IMR-90 (cell line): Measurements from ENCODE around the gene SLC34A2. TPM values are rescaled to one million over a fixed set of nuclear protein-coding genes. Genes with fewer than 3 reads are reported as not detected.

Experiments
- ATAC-seq: fragments of 200-7000 bp; cut with Tn5 transposase; 2 replicates; pipeline ENCODE4 v1.9.1; 2020; ENCODE audit warnings: low read depth, mild to moderate bottlenecking, moderate library complexity
- BruUV-seq: library from RNA; stranded (reverse); fragments of 400-500 nt; replicated peaks from 2 replicates; lab custom pipeline; 2021; lab: Mats Ljungman, UMichigan
- CTCF ChIA-PET: fragments of 300-600 bp; formaldehyde crosslinking; extraction: SDS; loops from one replicate; lab custom pipeline; 2021; ENCODE audit warnings: antibody characterized with exemption; lab: Yijun Ruan, JAX
- POLR2A ChIA-PET: fragments of 300-600 bp; sonication (Branson Sonifier 250); formaldehyde crosslinking; loops from one replicate; lab custom pipeline; 2022; ENCODE audit warnings: antibody characterized with exemption; ENCODE audit not compliant: unreplicated experiment; lab: Charles Lee
- DNase-seq: peaks from one replicate; pipeline ENCODE4 v3.0.0; 2013
- H2AFZ ChIP-seq: replicated peaks from 2 replicates; pipeline ENCODE3; 2013; ENCODE audit warnings: low read length, mild to moderate bottlenecking; ENCODE audit not compliant: poor library complexity
- H2AK5ac ChIP-seq: 2 replicates; pipeline ENCODE4 v1.6.1; 2013; ENCODE audit warnings: low read depth, low read length, inconsistent platforms
- H2AK9ac ChIP-seq: replicated peaks from 2 replicates; pipeline ENCODE3; 2013; ENCODE audit warnings: mild to moderate bottlenecking, low read depth, low read length, moderate library complexity; ENCODE audit not compliant: poor library complexity
- H2BK120ac ChIP-seq: 2 replicates; pipeline ENCODE4 v1.6.1; 2013; ENCODE audit warnings: low read depth, low read length, inconsistent platforms
- H2BK15ac ChIP-seq: 3 replicates; pipeline ENCODE4 v1.6.1; 2013; ENCODE audit warnings: low read depth, low read length, inconsistent platforms
- H2BK20ac ChIP-seq: 2 replicates; pipeline ENCODE4 v1.6.1; 2013; ENCODE audit warnings: low read depth, mild to moderate bottlenecking, inconsistent platforms, low read length, moderate library complexity
- H2BK5ac ChIP-seq: 2 replicates; pipeline ENCODE4 v1.6.1; 2013; ENCODE audit warnings: mild to moderate bottlenecking, low read depth, low read length, inconsistent platforms; ENCODE audit not compliant: poor library complexity, severe bottlenecking
- H3K14ac ChIP-seq: replicated peaks from 2 replicates; pipeline ENCODE4 v1.6.1; 2013; ENCODE audit warnings: low read depth, low read length, inconsistent platforms
- H3K18ac ChIP-seq: 2 replicates; pipeline ENCODE4 v1.6.1; 2013; ENCODE audit warnings: low read depth, low read length, control low read depth
- H3K23ac ChIP-seq: 2 replicates; pipeline ENCODE4 v1.6.1; 2013; ENCODE audit warnings: low read depth, low read length, inconsistent platforms
- H3K27ac ChIP-seq: 2 replicates; pipeline ENCODE4 v1.5.1; 2013; ENCODE audit warnings: mild to moderate bottlenecking, control low read depth, low read length; ENCODE audit not compliant: insufficient read depth
- H3K27me3 ChIP-seq: 2 replicates; pipeline ENCODE4 v1.6.1; 2013; ENCODE audit warnings: low read length; ENCODE audit not compliant: control insufficient read depth, insufficient read depth
- H3K36me3 ChIP-seq: 2 replicates; pipeline ENCODE4 v1.6.1; 2013; ENCODE audit warnings: low read length, mixed read lengths; ENCODE audit not compliant: control insufficient read depth, insufficient read depth
- H3K4ac ChIP-seq: 2 replicates; pipeline ENCODE4 v1.6.1; 2013; ENCODE audit warnings: low read depth, low read length, inconsistent platforms
- H3K4me1 ChIP-seq: 2 replicates; pipeline ENCODE4 v1.6.1; 2013; ENCODE audit warnings: low read length, mixed read lengths; ENCODE audit not compliant: control insufficient read depth, insufficient read depth
- H3K4me2 ChIP-seq: 2 replicates; pipeline ENCODE4 v1.6.1; 2013; ENCODE audit warnings: low read depth, mild to moderate bottlenecking, control low read depth, low read length, moderate library complexity
- H3K4me3 ChIP-seq: 2 replicates; pipeline ENCODE4 v1.5.1; 2013; ENCODE audit warnings: low read depth, mild to moderate bottlenecking, control low read depth, low read length, moderate library complexity; ENCODE audit not compliant: insufficient read depth
- H3K56ac ChIP-seq: 2 replicates; pipeline ENCODE4 v1.6.1; 2013; ENCODE audit warnings: low read length, inconsistent platforms; ENCODE audit not compliant: insufficient read depth; ENCODE audit errors: extremely low read depth
- H3K79me1 ChIP-seq, 2 experiments: 2 replicates each; pipeline ENCODE4 v1.6.1; 2013; ENCODE audit warnings: low read length in 2 of 2, inconsistent platforms in 1 of 2, low read depth in 1 of 2
- H3K9ac ChIP-seq: 2 replicates; pipeline ENCODE4 v1.6.1; 2013; ENCODE audit warnings: low read depth, low read length, control low read depth
- H3K9me1 ChIP-seq: 2 replicates; pipeline ENCODE4 v1.6.1; 2013; ENCODE audit warnings: low read length, inconsistent platforms; ENCODE audit not compliant: insufficient read depth
- H3K9me3 ChIP-seq: 2 replicates; pipeline ENCODE4 v1.6.1; 2013; ENCODE audit warnings: low read length; ENCODE audit not compliant: control insufficient read depth, insufficient read depth
- H4K20me1 ChIP-seq: 2 replicates; pipeline ENCODE4 v1.6.1; 2013; ENCODE audit warnings: low read length, inconsistent platforms; ENCODE audit not compliant: insufficient read depth
- H4K5ac ChIP-seq: 2 replicates; pipeline ENCODE4 v1.6.1; 2013; ENCODE audit warnings: mild to moderate bottlenecking, low read depth, low read length, control low read depth
- H4K8ac ChIP-seq, 2 experiments: 2 replicates each; pipeline ENCODE4 v1.6.1; 2013; ENCODE audit warnings: low read depth in 2 of 2, low read length in 2 of 2, control low read depth in 1 of 2, inconsistent platforms in 1 of 2
- H4K91ac ChIP-seq: 2 replicates; pipeline ENCODE4 v1.6.1; 2013; ENCODE audit warnings: low read depth, low read length, inconsistent platforms; ENCODE audit not compliant: insufficient read depth
- SMC3 ChIP-seq: fragments of 150-350 bp; IDR thresholded peaks from 2 replicates; pipeline ENCODE4 v1.6.1; 2016; ENCODE audit warnings: low read depth, mild to moderate bottlenecking, antibody characterized with exemption, low read length, moderate library complexity
- WGBS, 2 experiments: methylation state at CpG; one replicate each; pipeline versions ENCODE4 v1.1.5 to v1.1.7; 2013; ENCODE audit warnings: missing lambda C conversion rate in 2 of 2; ENCODE audit not compliant: insufficient read length in 1 of 2; ENCODE audit errors: extremely low coverage in 2 of 2; 5-methylcytosine and 5-hydroxymethylcytosine counted together
- dilution Hi-C: fragments of 300-500 bp; cut with HindIII; formaldehyde crosslinking; loops from one replicate; pipeline ENCODE4 v1.14.3; 2018; ENCODE audit warnings: low sequenced_read_pairs; ENCODE audit not compliant: unreplicated experiment
- in situ Hi-C: fragments of 300-500 bp; cut with MboI; formaldehyde crosslinking; loops from 3 replicates; pipeline ENCODE4 v1.14.3; 2019; ENCODE audit warnings: low sequenced_read_pairs, inconsistent platforms, mixed read lengths
- intact Hi-C: fragments of 100-400 bp; cut with micrococcal nuclease; formaldehyde crosslinking; loops from 2 replicates; pipeline ENCODE4 v1.10.0; 2022
- polyA plus RNA-seq, 3 experiments: library from polyadenylated mRNA; depleted of rRNA; stranded (reverse); fragments of >200 nt; gene quantifications; 2 replicates each; pipeline ENCODE4 v1.2.3, GENCODE V29; 2012; ENCODE audit warnings: low replicate concordance in 1 of 3
- total RNA-seq: library from RNA; depleted of rRNA; stranded (reverse); fragments of >200 nt; gene quantifications from 2 replicates; pipeline ENCODE4 v1.2.3, GENCODE V29; 2012

SLC34A2 gene
- total and polyA plus RNA-seq, 2 of the 4 experiments (the other 2 are of a cell fraction): not detected

GRCh38 chr4:25638221-25638601, 17.4 kb upstream of the SLC34A2 start:
- CTCF ChIA-PET: no interaction called here
- no peaks in the 10 kb centered on the region for H3K9me3 ChIP-seq
- WGBS, 2 experiments: 63% methylated on average over 1 of the region's 4 CpGs; no CpG with 5 or more reads in 1 of the 2 experiments

More at GRCh38 chr4:25638221-25638601, 17.4 kb upstream of the SLC34A2 start:
- dilution Hi-C loops (no loop called here), in situ Hi-C loops (no loop called here), intact Hi-C loops (no loop called here)
- no TSS peak for BruUV-seq
- H3K4me1 ChIP-seq: no peaks in the 10 kb centered on the region
- no peak overlapping the region for H3K4me3 ChIP-seq
- no peak for TF ChIP-seq SMC3
- no peak overlapping the region for H2BK120ac ChIP-seq
- no peak overlapping the region for H4K91ac ChIP-seq
- H4K8ac ChIP-seq: no peak overlapping the region
- H3K79me1 ChIP-seq: no peaks in the 10 kb centered on the region
- no peaks in the 10 kb centered on the region; the same call in 1 of the 2 replicates for H3K27me3 ChIP-seq
- H2AK5ac ChIP-seq: no peak overlapping the region
- no peak overlapping the region for H3K56ac ChIP-seq
- no peak overlapping the region for H3K4me2 ChIP-seq
- DNase-seq (no peak), ATAC-seq (no peak)
- H3K18ac ChIP-seq: no peak overlapping the region
- H3K9me1 ChIP-seq: no peaks in the 10 kb centered on the region
- H2AFZ ChIP-seq: no peak overlapping the region
- no peak overlapping the region for H3K23ac ChIP-seq
- no peak overlapping the region for H2BK5ac ChIP-seq
- H3K14ac ChIP-seq: no peak overlapping the region
- H4K20me1 ChIP-seq: no peaks in the 10 kb centered on the region
- no peak overlapping the region for H2BK15ac ChIP-seq
- no peak overlapping the region for H3K27ac ChIP-seq
- no peak overlapping the region for H3K4ac ChIP-seq
- H3K9ac ChIP-seq: no peak overlapping the region
- no peak overlapping the region for H2AK9ac ChIP-seq
- H4K5ac ChIP-seq: no peak overlapping the region
- no peak overlapping the region for H2BK20ac ChIP-seq
- POLR2A ChIA-PET: no interaction called here
- no peaks in the 10 kb centered on the region for H3K36me3 ChIP-seq
